Peyer's patch (tissue), 4 donors: ENCODE measurements around the gene CDH8. TPM values are rescaled to one million over a fixed set of nuclear protein-coding genes. Genes with fewer than 3 reads are reported as not detected.
"Not testable (repeated sequence)": the region's sequence is repeated elsewhere in the genome, so short reads cannot be mapped to it uniquely, and the experiment has no call there.

Source experiments
- DNase-seq, 3 donors: peaks; one replicate each; pipeline ENCODE4 v3.0.0-alpha.2; 2017 to 2019
- H3K27ac ChIP-seq, 4 donors: fragments of 200-600 bp; sonication (generic); one replicate each; pipeline ENCODE4 v1.5.1; 2016 to 2019
- H3K27me3 ChIP-seq, 2 donors: fragments of 200-600 bp; sonication (generic); one replicate each; pipeline ENCODE4 v1.5.1; 2019
- H3K36me3 ChIP-seq, 3 donors: fragments of 200-600 bp; sonication (generic); one replicate each; pipeline ENCODE4 v1.5.1; 2016 to 2019
- H3K4me1 ChIP-seq, 4 donors: fragments of 200-600 bp; sonication (generic); one replicate each; pipeline ENCODE4 v1.5.1; 2016 to 2019
- H3K4me3 ChIP-seq, 4 donors: fragments of 200-600 bp; sonication (generic); 1 replicate in 3 of 4; 2 replicates in 1 of 4; pipeline ENCODE4 v1.5.1; 2016 to 2019; ENCODE audit warnings: mild to moderate bottlenecking in 1 of 4
- H3K9me3 ChIP-seq, 4 donors: fragments of 200-600 bp; sonication (generic); one replicate each; pipeline ENCODE4 v1.5.1; 2016 to 2019; ENCODE audit warnings: mild to moderate bottlenecking in 1 of 4
- POLR2A ChIP-seq, 2 donors: fragments of 450-650 bp; IDR thresholded peaks; one replicate each; pipeline ENCODE4 v1.5.1; 2017; ENCODE audit warnings: antibody characterized with exemption in 2 of 2, mild to moderate bottlenecking in 2 of 2, moderate library complexity in 2 of 2
- total RNA-seq, 4 donors: library from RNA; depleted of rRNA; stranded (reverse); fragments of >200 nt; gene quantifications; one replicate each; pipeline ENCODE4 v1.1.0, GENCODE V29; 2016
- TF ChIP-seq, protein P1 (sequence below), 6 experiments: fragments of 450-650 bp in 4 of 6; fragments of 200-600 bp in 2 of 6; sonication (generic) in 1 of 6; IDR thresholded peaks; one replicate each; pipeline ENCODE4 v1.5.1; 2017 to 2019; ENCODE audit warnings: antibody characterized with exemption in 6 of 6, mild to moderate bottlenecking in 3 of 6, moderate library complexity in 1 of 6

Gene CDH8
- total RNA-seq, 4 donors from 2014 or later, result not detected

DNA sequence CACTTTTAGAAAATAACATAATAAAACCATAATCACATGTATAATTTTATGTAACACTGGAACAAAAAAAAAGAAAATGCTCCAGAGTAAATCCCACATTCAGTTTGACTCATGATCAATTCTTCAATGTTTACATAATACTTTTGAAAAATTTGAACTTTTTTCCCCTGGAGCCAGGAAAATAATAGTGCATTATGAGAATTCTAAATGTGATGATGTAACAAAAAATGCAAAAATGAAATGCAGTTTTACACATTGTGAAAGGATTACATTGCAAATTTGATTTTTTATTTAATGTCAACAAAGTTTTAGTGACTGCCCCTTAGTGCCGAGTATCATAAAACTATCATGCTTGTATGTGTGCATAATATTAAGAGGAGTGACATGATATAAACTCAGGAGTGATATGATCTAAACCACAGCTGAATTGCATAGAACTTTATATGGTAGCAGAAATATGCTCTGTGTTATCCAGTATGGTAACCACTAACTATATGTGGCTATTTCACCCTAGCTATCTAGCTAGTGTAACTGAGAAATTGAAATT is 238.2 kb downstream of the CDH8 start:
- Histone ChIP-seq H3K9me3 (no peaks in the 10 kb centered on the region), H3K4me1 (no peaks in the 10 kb centered on the region), H3K4me3 (no peak overlapping the region), H3K36me3 (no peaks in the 10 kb centered on the region), H3K27me3 (no peaks in the 10 kb centered on the region), H3K27ac (no peak overlapping the region)
- DNase-seq, result no peak
- TF ChIP-seq, protein P1, sequence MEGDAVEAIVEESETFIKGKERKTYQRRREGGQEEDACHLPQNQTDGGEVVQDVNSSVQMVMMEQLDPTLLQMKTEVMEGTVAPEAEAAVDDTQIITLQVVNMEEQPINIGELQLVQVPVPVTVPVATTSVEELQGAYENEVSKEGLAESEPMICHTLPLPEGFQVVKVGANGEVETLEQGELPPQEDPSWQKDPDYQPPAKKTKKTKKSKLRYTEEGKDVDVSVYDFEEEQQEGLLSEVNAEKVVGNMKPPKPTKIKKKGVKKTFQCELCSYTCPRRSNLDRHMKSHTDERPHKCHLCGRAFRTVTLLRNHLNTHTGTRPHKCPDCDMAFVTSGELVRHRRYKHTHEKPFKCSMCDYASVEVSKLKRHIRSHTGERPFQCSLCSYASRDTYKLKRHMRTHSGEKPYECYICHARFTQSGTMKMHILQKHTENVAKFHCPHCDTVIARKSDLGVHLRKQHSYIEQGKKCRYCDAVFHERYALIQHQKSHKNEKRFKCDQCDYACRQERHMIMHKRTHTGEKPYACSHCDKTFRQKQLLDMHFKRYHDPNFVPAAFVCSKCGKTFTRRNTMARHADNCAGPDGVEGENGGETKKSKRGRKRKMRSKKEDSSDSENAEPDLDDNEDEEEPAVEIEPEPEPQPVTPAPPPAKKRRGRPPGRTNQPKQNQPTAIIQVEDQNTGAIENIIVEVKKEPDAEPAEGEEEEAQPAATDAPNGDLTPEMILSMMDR (IDR thresholded peaks at IDR 0.05), result no peak
- TF ChIP-seq POLR2A (IDR thresholded peaks at IDR 0.05), result no peak

DNA sequence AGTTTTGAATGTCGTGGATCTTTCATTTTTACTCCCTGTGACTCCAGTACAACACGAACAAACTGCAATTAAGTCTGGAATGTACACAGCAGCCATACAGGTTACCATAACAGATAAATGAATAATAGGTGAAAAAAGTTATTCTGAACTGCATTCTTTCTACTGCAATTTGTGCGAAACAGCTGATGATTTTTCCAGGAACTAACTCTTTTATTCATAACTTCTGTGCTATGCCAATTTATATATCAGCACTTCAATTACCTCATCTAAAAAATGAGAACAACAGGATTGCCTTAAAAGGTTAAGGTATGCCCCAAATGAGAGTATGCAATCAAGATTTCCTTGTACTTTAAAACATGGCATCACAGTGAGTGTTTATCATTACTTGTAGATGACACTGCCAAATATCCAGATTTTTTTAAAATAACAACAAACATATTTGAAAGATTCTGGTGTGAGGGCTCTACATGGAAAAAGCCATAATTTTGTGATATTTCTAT is 238.9 kb downstream of the CDH8 start:
- no peaks in the 10 kb centered on the region for H3K27me3 ChIP-seq
- no peak for DNase-seq
- no peak overlapping the region for H3K27ac ChIP-seq
- H3K9me3 ChIP-seq, result no peaks in the 10 kb centered on the region
- no peak overlapping the region for H3K4me3 ChIP-seq
- TF ChIP-seq, protein P1 (IDR thresholded peaks at IDR 0.05), result no peak
- no peak for TF ChIP-seq POLR2A (IDR thresholded peaks at IDR 0.05)
- no peaks in the 10 kb centered on the region for H3K36me3 ChIP-seq
- H3K4me1 ChIP-seq, result no peaks in the 10 kb centered on the region

DNA sequence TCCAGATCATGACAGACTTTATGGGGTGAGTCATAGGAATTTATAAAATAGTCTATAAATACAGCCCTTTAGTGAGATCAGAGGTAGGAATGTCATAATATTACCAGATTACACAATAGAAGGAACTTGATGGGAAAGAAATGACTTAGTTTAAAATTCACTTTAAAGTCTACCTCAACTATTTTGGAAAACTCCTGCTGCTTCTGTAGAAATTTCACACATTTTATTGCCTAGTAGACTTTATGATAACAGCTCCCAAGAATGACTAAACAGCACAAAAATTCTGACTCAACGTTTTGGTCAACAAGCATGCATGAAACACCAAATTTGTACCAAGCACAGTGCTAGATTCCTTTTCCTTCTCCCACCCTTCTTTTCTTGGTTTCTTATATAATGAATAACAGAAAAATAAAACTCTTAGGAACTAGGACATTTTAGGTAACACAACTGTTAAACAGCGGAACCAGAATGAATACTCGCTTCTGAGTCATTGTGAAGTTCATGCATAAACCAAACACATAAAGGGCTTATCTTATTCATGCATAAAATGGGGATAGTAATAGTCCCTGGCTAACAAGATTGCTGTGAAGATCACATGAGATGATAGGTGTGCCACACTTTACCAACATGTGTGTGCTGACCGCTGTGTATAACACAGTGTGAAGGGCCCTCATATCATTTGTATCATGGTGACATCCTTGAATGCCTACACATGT is 243.9 kb downstream of the CDH8 start:
- no peaks in the 10 kb centered on the region for H3K4me1 ChIP-seq
- H3K27ac ChIP-seq, result no peak overlapping the region
- no peaks in the 10 kb centered on the region for H3K27me3 ChIP-seq
- H3K36me3 ChIP-seq, result no peaks in the 10 kb centered on the region
- no peak for TF ChIP-seq POLR2A (IDR thresholded peaks at IDR 0.05)
- TF ChIP-seq, protein P1 (IDR thresholded peaks at IDR 0.05), result no peak
- H3K9me3 ChIP-seq, result no peaks in the 10 kb centered on the region
- H3K4me3 ChIP-seq, result no peak overlapping the region
- DNase-seq, result no peak

DNA sequence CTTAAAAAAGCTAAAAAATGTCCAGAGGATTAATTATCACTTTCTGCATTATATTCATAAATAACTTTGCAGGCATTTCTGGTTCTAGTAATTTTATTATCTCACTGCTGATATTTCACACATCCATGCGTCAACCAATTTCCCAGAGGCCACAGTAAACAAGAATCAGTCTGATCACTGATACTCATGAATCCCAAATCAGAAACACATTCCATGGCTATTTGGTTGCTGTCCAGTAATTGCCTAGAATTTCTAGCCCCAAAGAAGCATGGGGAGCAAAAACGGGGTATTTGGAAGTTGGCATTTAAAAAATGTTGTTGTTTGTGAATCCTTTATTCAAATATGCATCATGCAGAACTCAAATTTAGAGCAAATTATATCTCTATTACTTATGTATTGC is 244.8 kb downstream of the CDH8 start:
- Histone ChIP-seq H3K27me3 (no peaks in the 10 kb centered on the region), H3K36me3 (no peaks in the 10 kb centered on the region), H3K4me3 (no peak overlapping the region), H3K27ac (no peak overlapping the region), H3K9me3 (no peaks in the 10 kb centered on the region), H3K4me1 (no peaks in the 10 kb centered on the region)
- DNase-seq, result no peak
- no peak for TF ChIP-seq POLR2A (IDR thresholded peaks at IDR 0.05)
- TF ChIP-seq, protein P1 (IDR thresholded peaks at IDR 0.05), result no peak

DNA sequence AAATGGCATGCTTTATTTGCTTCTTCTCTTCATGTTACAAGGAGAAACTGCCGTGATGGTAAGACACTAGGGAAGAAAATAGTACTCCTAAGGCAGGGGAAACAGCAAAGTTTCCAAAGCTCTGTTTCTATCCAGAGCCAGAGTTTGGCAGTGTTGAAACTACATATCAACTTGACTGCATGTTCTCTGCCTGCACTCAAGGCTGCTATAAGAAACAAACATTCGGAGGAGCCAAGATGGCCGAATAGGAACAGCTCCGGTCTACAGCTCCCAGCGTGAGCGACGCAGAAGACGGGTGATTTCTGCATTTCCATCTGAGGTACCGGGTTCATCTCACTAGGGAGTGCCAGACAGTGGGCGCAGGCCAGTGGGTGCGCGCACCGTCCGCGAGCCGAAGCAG is 254.4 kb downstream of the CDH8 start:
- H3K27me3 ChIP-seq, DNase-seq, H3K27ac ChIP-seq: not testable (repeated sequence)

DNA sequence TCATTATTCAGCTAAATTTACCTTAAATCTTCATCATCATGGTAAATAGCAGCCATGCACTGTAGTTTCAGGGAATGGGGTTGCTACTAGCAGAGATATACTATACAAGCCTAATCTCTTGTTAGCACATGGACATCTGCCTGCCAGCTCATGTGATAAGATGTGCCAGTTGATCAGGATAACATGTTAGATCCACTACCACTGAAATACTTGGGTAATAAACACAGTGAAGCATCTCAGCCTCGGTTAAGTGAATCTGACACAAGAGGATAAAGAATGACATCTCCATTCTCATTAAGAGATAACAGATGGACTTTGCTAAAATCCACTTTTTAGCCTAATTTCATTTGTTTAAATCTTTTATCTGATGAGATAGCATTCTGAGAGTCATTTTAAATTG is 256.1 kb downstream of the CDH8 start:
- no peaks in the 10 kb centered on the region for H3K4me1 ChIP-seq
- no peaks in the 10 kb centered on the region for H3K27me3 ChIP-seq
- H3K9me3 ChIP-seq, result peaks cover 0 to 4% (median 0%) of the 10 kb centered on the region in 4 donors
- DNase-seq, result no peak
- H3K4me3 ChIP-seq, result no peak overlapping the region
- H3K27ac ChIP-seq, result no peak overlapping the region
- TF ChIP-seq, protein P1 (IDR thresholded peaks at IDR 0.05), result no peak
- no peak for TF ChIP-seq POLR2A (IDR thresholded peaks at IDR 0.05)
- H3K36me3 ChIP-seq, result no peaks in the 10 kb centered on the region

More for the DNA sequence above, 254.4 kb downstream of the CDH8 start:
- H3K4me3 ChIP-seq, H3K9me3 ChIP-seq, H3K4me1 ChIP-seq, H3K36me3 ChIP-seq: not testable (repeated sequence)
